ENCODE measurements around the gene CDC42BPB.

Gene CDC42BPB

DNA sequence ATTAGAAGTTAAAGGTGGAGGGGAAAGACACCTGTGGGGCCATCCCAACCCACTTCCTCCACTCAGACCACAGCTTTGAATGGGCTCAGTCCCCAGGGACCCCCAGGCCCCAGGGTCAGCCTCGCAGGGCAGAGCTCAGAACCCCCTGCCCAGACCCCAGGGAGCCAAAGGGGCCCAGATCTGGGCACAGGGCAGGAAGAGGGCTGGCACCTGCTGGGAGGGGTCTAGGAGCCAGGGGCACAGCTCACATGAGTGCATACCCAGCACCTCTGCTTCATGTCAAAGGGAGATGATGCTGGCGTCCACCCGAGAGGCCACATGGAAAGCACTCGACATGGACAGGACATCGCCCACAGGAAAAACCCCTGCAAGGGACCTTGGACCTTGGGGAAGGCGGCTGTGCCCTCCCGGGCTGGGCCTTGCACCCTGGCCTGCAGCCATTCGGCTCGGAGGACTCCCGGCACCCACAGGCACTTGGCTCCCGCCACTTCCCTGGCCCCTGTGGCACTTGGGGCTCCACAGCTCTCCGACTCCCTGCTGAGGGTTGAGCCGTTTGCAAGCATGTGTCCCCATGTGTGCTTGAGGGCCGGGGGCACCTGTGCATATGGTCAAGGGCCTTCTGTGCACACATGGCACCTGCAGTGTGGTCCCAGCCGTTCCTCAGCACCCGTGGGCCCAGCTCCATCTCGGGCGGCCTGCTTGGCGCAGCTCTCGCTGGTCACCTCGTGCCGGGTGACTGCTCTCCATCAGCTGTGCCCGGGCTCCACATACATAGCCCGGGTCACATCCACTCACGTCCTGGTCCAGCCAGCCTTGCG, 142.7 kb downstream of the CDC42BPB start:
- DNase-seq (ENCODE audit: low read depth, low spot score), result no peak

DNA sequence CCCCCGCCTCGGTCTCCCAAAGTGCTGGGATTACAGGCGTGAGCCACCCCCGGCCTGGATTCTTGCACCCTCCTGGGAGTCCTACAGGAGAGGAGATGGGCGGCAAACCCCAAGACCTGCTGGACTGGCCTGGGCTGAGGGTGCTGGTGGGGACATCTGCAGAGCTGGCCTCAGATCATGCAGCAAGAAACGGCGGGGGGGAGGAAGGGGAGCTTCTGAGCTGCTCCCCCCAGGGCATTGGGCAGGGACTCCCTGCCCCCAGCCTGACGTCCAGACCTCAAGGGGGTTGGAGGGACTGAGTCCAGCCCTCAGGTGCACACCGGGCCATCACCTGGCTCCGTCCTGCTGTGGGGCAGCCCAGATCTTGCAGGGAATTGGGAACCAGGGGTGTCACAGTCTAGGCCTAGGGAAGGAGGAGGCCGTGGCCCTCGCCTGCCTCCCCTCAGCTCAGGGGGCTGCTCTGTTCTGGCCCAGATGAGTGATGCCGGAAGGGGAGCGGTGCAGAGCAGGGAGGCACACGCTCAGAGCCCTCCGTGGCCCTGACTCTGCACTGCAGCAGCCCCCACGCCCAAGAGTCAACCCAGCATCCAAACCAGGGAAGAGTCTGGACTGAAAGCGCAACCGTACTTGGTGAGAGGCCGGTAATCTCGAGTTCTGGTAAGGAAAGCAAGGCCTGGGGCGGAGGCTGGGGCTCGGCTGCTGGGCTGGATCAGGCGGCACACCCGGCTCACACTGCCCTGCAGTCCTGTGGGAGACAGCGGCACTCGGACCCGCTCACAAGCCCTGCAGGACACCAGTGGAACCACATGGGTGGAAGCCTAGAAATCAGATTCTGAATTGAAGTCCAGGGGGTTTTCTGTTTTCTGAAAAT, 143.8 kb downstream of the CDC42BPB start:
- no peak for DNase-seq (ENCODE audit: low read depth, low spot score)

GRCh38 chr14:102911991-102912761, 145.2 kb downstream of the CDC42BPB start:
- DNase-seq (ENCODE audit: low read depth, low spot score), result no peak

- no peak for DNase-seq (ENCODE audit: low read depth, low spot score)
Measured at GRCh38 chr14:102911541-102911951, 145.8 kb downstream of the CDC42BPB start.

- DNase-seq (ENCODE audit: low read depth, low spot score), result no peak
Measured at GRCh38 chr14:102910442-102910841, 146.9 kb downstream of the CDC42BPB start.

GRCh38 chr14:102909911-102910310, 147.4 kb downstream of the CDC42BPB start:
- no peak for DNase-seq (ENCODE audit: low read depth, low spot score)

DNA sequence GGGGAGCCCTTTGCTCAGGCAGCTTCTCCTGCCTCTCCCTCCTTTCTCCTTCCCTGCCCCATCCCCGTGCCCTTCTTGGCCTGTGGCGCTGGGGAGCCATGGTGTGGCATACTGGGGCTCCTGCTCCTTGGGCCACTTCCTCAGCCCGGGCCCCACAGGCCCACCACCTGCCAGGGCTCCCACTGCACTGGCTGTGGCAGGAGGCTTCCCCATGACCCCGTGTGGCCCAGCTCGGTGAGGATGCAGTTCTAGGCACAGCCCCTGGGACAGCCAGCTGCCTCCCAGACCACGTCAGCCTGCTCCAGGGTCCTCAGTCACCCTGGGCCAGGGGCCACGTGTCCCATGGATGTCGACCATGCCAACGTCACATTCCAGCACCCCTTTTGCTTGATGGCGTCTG, 147.9 kb downstream of the CDC42BPB start:
- DNase-seq (ENCODE audit: low read depth, low spot score), result no peak

DNA sequence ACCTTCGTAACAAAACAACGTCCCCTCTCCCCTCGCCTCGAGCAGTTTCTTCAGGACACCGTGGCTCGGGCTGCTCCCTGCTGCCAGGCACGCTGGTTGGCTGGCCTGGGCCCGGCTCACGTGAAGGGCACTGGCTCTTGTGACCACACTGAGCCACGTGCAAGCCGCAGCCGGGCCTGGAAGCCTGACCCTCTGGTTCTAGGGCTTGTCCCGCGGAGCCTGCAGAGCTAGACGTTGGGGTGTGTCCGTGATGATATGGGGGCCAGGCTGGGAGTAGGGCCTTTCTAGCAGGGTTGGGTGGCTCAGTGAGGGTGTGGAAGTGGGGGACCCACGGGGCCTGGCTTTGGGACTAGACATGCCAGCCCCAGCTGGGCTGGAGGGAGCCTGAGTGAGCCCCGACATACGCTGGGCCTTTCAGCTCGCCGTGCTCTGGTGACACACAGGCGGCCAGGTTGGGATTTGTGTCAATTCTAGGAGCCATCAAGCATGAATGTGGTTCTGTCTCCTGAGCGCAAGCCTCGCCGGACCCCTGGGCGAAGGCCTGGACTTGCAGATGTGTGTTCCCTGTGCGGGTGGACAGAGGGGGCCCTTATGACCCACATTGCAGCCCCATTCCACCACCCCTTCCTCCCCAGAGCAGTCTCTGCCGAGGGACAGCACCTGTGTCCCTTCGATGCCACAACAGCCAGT, 148.4 kb downstream of the CDC42BPB start:
- DNase-seq (ENCODE audit: low read depth, low spot score), result no peak

GRCh38 chr14:102907980-102908730, 149.2 kb downstream of the CDC42BPB start:
- no peak for DNase-seq (ENCODE audit: low read depth, low spot score)

GRCh38 chr14:102907303-102907844, 150.0 kb downstream of the CDC42BPB start:
- no peak for DNase-seq (ENCODE audit: low read depth, low spot score)

DNA sequence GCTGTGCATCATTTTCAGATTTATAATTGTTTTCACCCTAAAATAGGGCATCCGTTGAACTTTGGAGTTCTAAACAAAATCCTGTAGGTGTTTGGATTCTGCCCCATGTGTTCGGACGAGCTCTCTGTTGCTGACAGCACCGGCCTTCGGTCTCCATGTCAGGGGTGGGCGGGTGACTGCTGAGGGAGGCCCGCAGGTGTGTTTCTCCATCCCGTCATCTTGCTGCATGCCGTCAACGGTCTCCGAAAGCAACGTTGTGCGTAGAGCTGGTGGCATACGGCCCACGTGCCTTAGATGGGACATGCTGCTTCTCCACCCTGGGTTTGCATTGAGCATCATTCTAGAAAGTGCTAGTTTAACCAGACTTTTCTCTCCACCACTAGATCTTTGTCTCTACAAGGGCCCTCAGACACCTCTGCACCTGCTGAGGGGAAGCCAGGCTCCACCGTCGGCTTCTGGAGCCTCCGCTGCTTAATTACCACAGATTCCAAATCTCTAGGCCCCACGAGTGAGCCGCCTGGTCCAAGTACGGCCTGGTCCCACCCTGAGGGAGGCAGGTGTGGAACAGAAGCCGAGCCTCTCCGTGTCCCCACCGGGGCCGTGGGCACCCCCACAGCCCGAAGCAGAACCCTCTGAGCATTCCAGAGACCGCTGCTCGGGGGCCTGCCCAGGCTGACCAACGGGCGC, 150.6 kb downstream of the CDC42BPB start:
- DNase-seq (ENCODE audit: low read depth, low spot score), result no peak

GRCh38 chr14:102905116-102906108, 151.9 kb downstream of the CDC42BPB start:
- DNase-seq (ENCODE audit: low read depth, low spot score), result no peak

DNA sequence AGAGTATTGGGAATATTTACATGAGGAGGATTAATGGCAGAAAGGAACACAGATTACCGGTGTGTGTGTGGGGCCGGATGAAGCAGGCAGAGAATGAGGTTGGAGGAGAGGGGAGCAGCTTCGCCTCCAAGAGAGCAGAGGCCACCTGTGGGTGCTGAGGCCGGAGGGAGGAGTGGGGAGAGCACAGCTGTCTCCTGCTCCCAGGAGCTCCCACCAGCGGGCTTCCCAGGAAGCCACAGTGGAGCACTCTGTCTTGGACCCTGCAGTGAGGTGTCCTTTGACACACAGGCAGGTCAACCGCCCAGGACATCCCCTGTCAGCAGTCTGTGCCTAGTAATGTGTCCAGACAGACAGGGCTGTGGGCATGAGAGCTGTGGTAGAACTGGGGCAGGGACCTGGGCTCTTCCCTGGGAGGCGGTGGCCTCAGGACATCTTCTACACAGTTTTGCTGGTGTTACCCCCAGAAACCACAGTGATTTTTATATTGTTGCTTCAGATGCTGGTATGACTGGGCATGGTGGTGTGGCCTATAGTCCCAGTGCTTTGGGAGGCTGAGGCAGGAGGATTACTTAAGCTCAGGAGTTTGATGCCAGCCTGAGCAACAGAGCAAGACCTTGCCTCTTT, 153.3 kb downstream of the CDC42BPB start:
- no peak for DNase-seq (ENCODE audit: low read depth, low spot score)

DNA sequence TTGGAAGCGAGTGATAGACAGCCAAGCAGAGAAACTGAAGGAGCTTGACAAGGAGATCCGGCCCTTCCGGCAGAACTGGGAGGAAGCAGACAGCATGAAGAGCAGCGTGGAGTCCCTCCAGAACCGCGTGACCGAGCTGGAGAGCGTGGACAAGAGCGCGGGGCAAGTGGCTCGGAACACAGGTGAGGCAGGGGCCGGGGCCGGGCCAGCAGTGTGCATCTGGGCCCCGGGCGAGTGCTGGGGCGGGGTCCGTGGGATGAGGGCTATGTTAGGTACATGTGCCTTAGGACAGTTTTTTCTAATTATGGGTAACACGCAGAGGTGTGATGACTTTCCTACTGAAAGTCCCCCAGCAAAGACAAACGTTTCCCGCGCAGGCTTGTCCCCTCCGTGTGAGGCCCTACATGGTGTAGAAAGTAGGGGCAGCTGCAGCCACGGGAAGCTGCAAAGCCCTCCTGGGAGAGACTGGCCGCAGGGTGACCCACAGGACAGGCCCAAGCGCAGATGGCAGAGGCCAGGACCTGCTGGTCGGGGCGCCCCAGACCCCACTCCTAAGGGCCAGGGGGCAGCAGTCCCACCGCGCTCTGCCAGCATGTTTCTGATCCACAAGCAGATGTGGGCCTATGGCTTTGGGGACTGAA, 154.0 kb downstream of the CDC42BPB start:
- no peak for DNase-seq (ENCODE audit: low read depth, low spot score)

GRCh38 chr14:102902523-102903247, 154.7 kb downstream of the CDC42BPB start:
- DNase-seq (ENCODE audit: low read depth, low spot score), result no peak

GRCh38 chr14:102902086-102902485, 155.3 kb downstream of the CDC42BPB start:
- no peak for DNase-seq (ENCODE audit: low read depth, low spot score)

GRCh38 chr14:102901633-102902032, 155.7 kb downstream of the CDC42BPB start:
- DNase-seq (ENCODE audit: low read depth, low spot score), result no peak
